A172 (cell line): ENCODE measurements around the gene PRSS58. TPM values are rescaled to one million over a fixed set of nuclear protein-coding genes. Genes with fewer than 3 reads are reported as not detected.

ENCODE experiments used
- DNase-seq: peaks from one replicate; pipeline ENCODE4 v3.0.0-alpha.2; 2015; ENCODE audit warnings: low spot score
- total RNA-seq: library from RNA; depleted of rRNA; stranded (reverse); fragments of >200 nt; shearing (Covaris generic); gene quantifications from 2 replicates; pipeline ENCODE4 v1.2.3, GENCODE V29; 2014; rRNA removed

Gene PRSS58
- total RNA-seq, 1 experiment from 2014 or later: not detected

DNA sequence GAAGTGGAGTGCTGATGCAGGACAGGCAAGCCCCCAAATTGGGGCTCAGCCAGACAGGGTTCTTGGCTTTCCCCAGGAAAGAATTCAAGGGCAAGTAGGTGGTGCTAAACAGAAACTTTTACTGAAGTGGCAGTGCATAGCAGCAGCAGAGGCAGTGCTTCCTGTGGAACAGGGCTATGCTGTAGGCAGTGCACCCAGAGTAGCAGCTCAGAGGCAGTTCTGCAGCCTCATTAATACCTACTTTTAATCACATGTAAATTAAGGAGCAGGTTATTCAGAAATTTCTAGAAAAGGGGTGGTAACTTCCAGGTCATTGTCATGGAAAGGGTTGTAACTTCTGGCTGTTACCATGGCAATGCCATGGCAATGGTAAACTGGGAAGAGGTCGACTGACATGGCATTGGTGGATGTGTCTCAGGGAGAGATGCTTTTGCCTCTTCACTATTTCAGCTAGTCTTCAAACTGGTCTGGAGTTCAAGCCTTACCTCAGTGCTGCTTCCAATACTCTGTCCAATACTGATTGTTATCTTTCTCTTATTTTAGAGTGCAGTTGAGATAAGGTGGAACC lies 29.2 kb downstream of the PRSS58 start:
- DNase-seq: no peak

Other genes with a start within 250 kb of the PRSS58 start
- gene MGAM2, start 146.3 kb downstream of the PRSS58 start, total RNA-seq: not detected in 2 replicates